GM12891 (cell line): ENCODE results near the gene PPP4R3A.

Experiments used
- POLR2A ChIP-seq: IDR thresholded peaks from 2 replicates; pipeline ENCODE4 v1.6.1; 2011; ENCODE audit warnings: low read depth, low read length, control low read depth
- POLR2AphosphoS5 ChIP-seq: IDR thresholded peaks from 2 replicates; pipeline ENCODE4 v1.6.1; 2011; ENCODE audit warnings: low read depth, low read length, control low read depth
- TAF1 ChIP-seq: IDR thresholded peaks from 2 replicates; pipeline ENCODE4 v1.6.1; 2011; ENCODE audit warnings: low read depth, low read length, control low read depth

DNA sequence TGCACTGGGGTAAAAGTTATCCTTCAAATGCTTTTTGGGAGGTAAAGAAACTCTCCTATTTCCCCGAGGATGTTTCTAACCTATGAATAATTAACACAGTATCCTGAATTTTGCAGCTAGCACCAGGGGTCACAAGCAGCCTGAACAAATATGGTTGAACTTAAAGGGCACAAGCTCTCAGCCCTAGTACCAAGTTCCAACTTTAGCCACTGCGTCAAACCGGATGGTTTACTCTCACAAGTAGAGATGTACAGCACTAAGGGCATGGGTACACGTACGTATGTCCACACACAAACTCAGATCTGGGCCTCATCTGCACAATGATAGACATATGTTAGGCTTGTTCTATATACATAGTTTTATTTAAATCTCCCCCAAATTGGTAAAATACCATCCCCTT, 97.2 kb downstream of the PPP4R3A start:
- TF ChIP-seq POLR2AphosphoS5 (no peak), POLR2A (no peak), TAF1 (no peak)
